Prostate gland (tissue), 2 donors: Measurements from ENCODE around the gene L3MBTL4. TPM values are rescaled to one million over a fixed set of nuclear protein-coding genes. Genes with fewer than 3 reads are reported as not detected.

Experiments used
- DNase-seq: peaks from one replicate; pipeline ENCODE4 v3.0.0-alpha.2; 2019; ENCODE audit warnings: low spot score
- H3K27ac ChIP-seq, 2 donors: fragments of 200-600 bp; sonication (generic); 2 replicates each; pipeline ENCODE4 v1.5.1; 2017 to 2019
- H3K27me3 ChIP-seq: fragments of 200-600 bp; sonication (generic); replicated peaks from 2 replicates; pipeline ENCODE4 v1.5.1; 2019; ENCODE audit not compliant: insufficient read depth
- H3K36me3 ChIP-seq, 2 donors: fragments of 200-600 bp; sonication (generic); 1 replicate in 1 of 2; 2 replicates in 1 of 2; pipeline versions ENCODE4 v1.5.1 to v1.8.1; 2017 to 2019
- H3K4me1 ChIP-seq: fragments of 200-600 bp; sonication (generic); replicated peaks from 2 replicates; pipeline ENCODE4 v1.5.1; 2019
- H3K4me3 ChIP-seq, 2 donors: fragments of 200-600 bp; sonication (generic); 2 replicates each; pipeline ENCODE4 v1.5.1; 2017 to 2019
- H3K9me3 ChIP-seq: fragments of 200-600 bp; sonication (generic); 2 replicates; pipeline ENCODE4 v1.5.1; 2017
- POLR2A ChIP-seq: fragments of 450-650 bp; IDR thresholded peaks from one replicate; pipeline ENCODE4 v1.6.1; 2016; ENCODE audit warnings: antibody characterized with exemption, mild to moderate bottlenecking
- POLR2AphosphoS5 ChIP-seq: sonication (generic); formaldehyde crosslinking; IDR thresholded peaks from one replicate; pipeline ENCODE4 v1.6.1; 2017; ENCODE audit warnings: antibody characterized with exemption
- WGBS: methylation state at CpG from one replicate; pipeline ENCODE4 v1.1.5; 2018; 5-methylcytosine and 5-hydroxymethylcytosine counted together
- intact Hi-C: fragments of 100-400 bp; cut with DNase I; formaldehyde crosslinking; loops from one replicate; pipeline ENCODE4 v1.14.2; 2022
- total RNA-seq, 2 donors: library from RNA; depleted of rRNA; stranded (reverse); fragments of >200 nt; gene quantifications; one replicate each; pipeline ENCODE4 v1.1.0, GENCODE V29; 2016
- TF ChIP-seq, protein P1 (sequence below), 4 experiments: fragments of 200-600 bp in 2 of 4; fragments of 450-650 bp in 2 of 4; sonication (generic) in 2 of 4; IDR thresholded peaks; 1 replicate in 3 of 4; 2 replicates in 1 of 4; pipeline ENCODE4 v1.5.1; 2016 to 2019; ENCODE audit warnings: antibody characterized with exemption in 4 of 4, mild to moderate bottlenecking in 2 of 4, moderate library complexity in 2 of 4

Gene L3MBTL4
- total RNA-seq, 2 donors from 2014 or later: 3.5 to 20.5 TPM

DNA sequence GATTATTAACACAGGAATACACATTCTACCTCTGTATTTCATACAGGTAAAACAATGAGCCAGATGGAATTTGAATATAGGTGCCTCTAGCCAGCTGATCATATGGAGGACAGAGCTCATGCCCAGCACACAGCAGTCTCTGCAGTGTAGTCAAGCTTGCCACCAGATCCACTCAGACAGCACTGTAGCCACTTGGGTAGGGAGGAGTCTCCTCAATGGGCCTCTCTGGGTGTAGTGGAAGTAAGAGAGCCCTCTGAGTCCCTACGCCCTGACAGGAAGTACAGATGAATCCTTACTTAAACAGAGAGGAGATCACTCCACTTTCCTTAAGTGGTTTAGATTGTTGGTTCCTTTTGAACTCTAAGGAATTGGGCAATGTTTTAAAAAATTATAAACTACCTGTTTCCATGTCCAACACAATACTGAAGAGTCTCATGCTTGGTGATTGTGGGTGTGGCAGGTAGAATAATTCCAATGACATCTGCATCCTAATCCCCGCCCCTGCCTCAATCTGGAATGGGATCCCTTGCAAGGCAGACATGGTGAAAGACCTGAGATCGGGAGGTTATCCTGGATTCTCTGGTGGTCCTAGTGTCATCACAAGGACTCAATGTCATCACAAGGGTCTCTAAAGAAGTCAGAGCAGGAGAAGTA lies 496.4 kb downstream of the L3MBTL4 start:
- Histone ChIP-seq H3K4me1 (no peaks in the 10 kb centered on the region), H3K9me3 (no peaks in the 10 kb centered on the region), H3K27me3 (no peaks in the 10 kb centered on the region), H3K4me3 (no peak overlapping the region), H3K36me3 (no peaks in the 10 kb centered on the region), H3K27ac (no peak overlapping the region)
- 85% methylated on average over 3 of the region's 3 CpGs for WGBS
- DNase-seq: no peak
- intact Hi-C loops: no loop called here
- TF ChIP-seq POLR2AphosphoS5 (no peak), POLR2A (no peak)
- TF ChIP-seq, protein P1, sequence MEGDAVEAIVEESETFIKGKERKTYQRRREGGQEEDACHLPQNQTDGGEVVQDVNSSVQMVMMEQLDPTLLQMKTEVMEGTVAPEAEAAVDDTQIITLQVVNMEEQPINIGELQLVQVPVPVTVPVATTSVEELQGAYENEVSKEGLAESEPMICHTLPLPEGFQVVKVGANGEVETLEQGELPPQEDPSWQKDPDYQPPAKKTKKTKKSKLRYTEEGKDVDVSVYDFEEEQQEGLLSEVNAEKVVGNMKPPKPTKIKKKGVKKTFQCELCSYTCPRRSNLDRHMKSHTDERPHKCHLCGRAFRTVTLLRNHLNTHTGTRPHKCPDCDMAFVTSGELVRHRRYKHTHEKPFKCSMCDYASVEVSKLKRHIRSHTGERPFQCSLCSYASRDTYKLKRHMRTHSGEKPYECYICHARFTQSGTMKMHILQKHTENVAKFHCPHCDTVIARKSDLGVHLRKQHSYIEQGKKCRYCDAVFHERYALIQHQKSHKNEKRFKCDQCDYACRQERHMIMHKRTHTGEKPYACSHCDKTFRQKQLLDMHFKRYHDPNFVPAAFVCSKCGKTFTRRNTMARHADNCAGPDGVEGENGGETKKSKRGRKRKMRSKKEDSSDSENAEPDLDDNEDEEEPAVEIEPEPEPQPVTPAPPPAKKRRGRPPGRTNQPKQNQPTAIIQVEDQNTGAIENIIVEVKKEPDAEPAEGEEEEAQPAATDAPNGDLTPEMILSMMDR (IDR thresholded peaks at IDR 0.05): no peak

DNA sequence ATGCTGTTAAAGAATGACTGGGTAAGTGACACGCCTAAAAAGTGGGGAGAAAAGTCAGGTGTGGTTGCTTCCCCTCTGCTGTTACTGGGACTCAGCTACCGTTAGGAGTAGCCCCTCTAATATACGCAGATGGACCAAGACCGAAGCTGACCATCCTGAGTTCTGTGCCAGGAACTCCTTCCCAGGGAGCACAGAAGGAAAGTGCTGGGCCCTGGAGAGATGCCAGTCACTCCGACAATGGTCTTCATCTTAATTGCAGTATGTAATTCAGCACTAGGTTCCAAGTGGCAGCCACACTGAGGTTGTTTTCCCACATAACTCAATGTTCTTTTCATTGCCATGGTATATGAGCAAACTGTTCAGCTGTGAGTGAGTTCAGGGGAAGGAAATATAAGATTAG lies 499.8 kb downstream of the L3MBTL4 start:
- no peaks in the 10 kb centered on the region for H3K36me3 ChIP-seq
- H3K27me3 ChIP-seq: no peaks in the 10 kb centered on the region
- DNase-seq: no peak
- no peak overlapping the region for H3K4me3 ChIP-seq
- intact Hi-C loops: no loop called here
- TF ChIP-seq, protein P1 (IDR thresholded peaks at IDR 0.05): no peak
- TF ChIP-seq POLR2A (no peak), POLR2AphosphoS5 (no peak)
- H3K27ac ChIP-seq: no peak overlapping the region
- 45% methylated on average over 5 of the region's 5 CpGs for WGBS
- H3K4me1 ChIP-seq: no peaks in the 10 kb centered on the region
- H3K9me3 ChIP-seq: no peaks in the 10 kb centered on the region

DNA sequence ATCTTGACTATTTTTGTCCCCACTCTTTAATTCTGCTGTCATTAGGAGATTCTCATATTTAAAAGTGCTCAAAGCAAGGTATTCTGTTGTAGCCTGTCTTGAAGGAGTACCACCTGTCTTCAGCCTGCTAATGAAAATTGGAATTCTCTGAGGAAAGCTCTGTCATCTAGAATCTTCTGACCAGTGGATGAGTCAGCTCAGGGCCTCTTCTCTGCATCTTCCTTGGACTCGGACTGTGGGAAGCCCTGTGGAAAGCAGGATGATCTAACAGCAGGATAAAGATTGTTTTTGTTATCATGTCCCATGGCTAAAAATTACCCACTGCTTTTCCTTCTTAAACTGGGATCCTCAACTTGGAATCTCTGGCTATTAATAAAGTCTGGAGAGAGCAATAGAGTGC lies 500.7 kb downstream of the L3MBTL4 start:
- TF ChIP-seq, protein P1 (IDR thresholded peaks at IDR 0.05): no peak
- no peak for TF ChIP-seq POLR2A
- no peak for TF ChIP-seq POLR2AphosphoS5
- H3K9me3 ChIP-seq: no peaks in the 10 kb centered on the region
- no peak for DNase-seq
- no peaks in the 10 kb centered on the region for H3K4me1 ChIP-seq
- 62% methylated on average over 1 of the region's 1 CpG for WGBS
- intact Hi-C loops: no loop called here
- H3K4me3 ChIP-seq: no peak overlapping the region
- no peak overlapping the region for H3K27ac ChIP-seq
- H3K36me3 ChIP-seq: no peaks in the 10 kb centered on the region
- H3K27me3 ChIP-seq: no peaks in the 10 kb centered on the region

DNA sequence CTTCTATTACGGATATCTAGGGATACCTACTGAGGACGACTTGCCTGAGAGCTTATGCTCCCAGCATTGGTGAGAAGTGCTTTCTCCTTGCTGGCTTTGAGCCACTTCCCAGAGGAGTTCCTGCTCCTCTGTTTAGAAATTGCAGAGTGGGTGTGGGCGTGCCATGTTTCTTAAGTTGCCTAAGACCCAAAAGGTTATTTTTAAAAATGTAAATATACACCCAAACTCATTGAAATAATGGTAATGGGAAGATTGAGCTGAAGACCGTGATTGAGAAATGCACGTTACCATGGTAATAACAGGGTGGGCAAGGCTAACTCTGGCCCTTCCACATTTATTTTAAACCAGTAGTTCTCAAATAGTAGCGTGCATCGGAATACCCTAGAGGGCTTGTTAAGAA lies 502.1 kb downstream of the L3MBTL4 start:
- TF ChIP-seq POLR2AphosphoS5 (no peak), POLR2A (no peak)
- TF ChIP-seq, protein P1 (IDR thresholded peaks at IDR 0.05): no peak
- no peak overlapping the region for H3K4me3 ChIP-seq
- no peak overlapping the region for H3K27ac ChIP-seq
- no peaks in the 10 kb centered on the region for H3K4me1 ChIP-seq
- no peaks in the 10 kb centered on the region for H3K36me3 ChIP-seq
- no peaks in the 10 kb centered on the region for H3K27me3 ChIP-seq
- intact Hi-C loops: no loop called here
- H3K9me3 ChIP-seq: no peaks in the 10 kb centered on the region
- no peak for DNase-seq
- WGBS: 80% methylated on average over 7 of the region's 7 CpGs

DNA sequence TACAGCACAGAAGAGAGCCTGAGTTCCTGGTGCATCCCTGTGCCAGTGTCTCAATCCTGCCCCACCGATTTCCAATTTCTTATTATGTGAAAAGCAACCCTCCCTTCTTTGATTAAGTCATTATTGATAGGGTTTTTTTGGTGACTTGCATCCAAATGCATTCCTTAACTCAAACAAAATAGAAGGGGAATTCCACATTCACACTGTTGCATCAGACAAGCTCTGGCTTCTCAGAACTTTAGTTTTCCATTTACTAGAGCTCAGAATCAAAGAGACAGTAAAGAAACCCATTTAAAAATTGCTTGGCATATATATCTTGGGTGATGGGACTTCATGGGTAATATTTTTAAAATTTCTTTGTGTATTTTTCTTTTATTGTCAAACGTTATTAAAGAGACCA lies 505.6 kb downstream of the L3MBTL4 start:
- no peaks in the 10 kb centered on the region for H3K9me3 ChIP-seq
- no peaks in the 10 kb centered on the region for H3K27me3 ChIP-seq
- H3K27ac ChIP-seq: no peak overlapping the region
- no peak overlapping the region for H3K4me3 ChIP-seq
- no peaks in the 10 kb centered on the region for H3K4me1 ChIP-seq
- no peak for DNase-seq
- WGBS: 62% methylated on average over 2 of the region's 2 CpGs
- intact Hi-C loops: no loop called here
- H3K36me3 ChIP-seq: no peaks in the 10 kb centered on the region
- TF ChIP-seq POLR2A: no peak
- TF ChIP-seq POLR2AphosphoS5: no peak
- TF ChIP-seq, protein P1 (IDR thresholded peaks at IDR 0.05): no peak
